ENCODE data around the gene COL11A2. TPM values are rescaled to one million over a fixed set of nuclear protein-coding genes. Genes with fewer than 3 reads are reported as not detected.

Gene COL11A2
- total and polyA plus RNA-seq, 2 of the 13 experiments (the other 11 are each of a cell fraction or from before 2014, with no cell fraction given): 0.55 TPM

DNA sequence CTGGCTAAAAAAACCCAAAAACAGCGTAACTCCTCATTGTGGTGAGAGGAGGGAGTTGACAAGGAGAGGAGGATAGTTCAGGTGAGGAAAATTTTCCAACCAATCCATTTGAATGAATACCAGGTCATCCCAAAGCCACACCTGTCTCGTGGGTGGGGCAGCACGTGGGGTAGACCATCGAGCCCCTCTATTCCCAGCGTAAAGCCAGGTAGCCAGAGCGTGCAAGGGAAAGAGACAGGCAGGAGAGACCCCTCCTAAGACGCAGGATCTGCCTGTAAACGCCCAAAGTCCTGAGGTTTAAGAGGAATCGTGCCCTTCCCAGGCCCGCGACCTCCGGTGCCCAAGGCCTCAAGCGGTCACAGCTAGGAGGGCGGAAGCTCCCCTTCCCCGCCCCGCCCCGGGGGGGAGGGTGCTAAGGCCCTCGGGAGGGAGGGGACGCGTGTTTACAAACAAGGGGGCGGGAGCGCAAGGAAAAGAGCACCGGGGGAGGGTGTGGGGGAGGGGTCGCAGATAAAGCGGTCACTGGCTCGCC, 7.5 kb upstream of the COL11A2 start (continued):
- TF ChIP-seq, protein P1, sequence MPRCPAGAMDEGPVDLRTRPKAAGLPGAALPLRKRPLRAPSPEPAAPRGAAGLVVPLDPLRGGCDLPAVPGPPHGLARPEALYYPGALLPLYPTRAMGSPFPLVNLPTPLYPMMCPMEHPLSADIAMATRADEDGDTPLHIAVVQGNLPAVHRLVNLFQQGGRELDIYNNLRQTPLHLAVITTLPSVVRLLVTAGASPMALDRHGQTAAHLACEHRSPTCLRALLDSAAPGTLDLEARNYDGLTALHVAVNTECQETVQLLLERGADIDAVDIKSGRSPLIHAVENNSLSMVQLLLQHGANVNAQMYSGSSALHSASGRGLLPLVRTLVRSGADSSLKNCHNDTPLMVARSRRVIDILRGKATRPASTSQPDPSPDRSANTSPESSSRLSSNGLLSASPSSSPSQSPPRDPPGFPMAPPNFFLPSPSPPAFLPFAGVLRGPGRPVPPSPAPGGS (CRISPR knock-in tag; IDR thresholded peaks at IDR 0.05): no peak
- TF ChIP-seq, protein P2, sequence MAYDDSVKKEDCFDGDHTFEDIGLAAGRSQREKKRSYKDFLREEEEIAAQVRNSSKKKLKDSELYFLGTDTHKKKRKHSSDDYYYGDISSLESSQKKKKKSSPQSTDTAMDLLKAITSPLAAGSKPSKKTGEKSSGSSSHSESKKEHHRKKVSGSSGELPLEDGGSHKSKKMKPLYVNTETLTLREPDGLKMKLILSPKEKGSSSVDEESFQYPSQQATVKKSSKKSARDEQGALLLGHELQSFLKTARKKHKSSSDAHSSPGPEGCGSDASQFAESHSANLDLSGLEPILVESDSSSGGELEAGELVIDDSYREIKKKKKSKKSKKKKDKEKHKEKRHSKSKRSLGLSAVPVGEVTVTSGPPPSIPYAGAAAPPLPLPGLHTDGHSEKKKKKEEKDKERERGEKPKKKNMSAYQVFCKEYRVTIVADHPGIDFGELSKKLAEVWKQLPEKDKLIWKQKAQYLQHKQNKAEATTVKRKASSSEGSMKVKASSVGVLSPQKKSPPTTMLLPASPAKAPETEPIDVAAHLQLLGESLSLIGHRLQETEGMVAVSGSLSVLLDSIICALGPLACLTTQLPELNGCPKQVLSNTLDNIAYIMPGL (CRISPR knock-in tag; IDR thresholded peaks at IDR 0.05; ENCODE audit: borderline replicate concordance in 1 of 2, low read depth in 1 of 2): no peak; a peak in 1 of 4 replicates
- TF ChIP-seq ZNF17 (CRISPR knock-in tag; IDR thresholded peaks at IDR 0.05): no peak
- TF ChIP-seq, protein P3, sequence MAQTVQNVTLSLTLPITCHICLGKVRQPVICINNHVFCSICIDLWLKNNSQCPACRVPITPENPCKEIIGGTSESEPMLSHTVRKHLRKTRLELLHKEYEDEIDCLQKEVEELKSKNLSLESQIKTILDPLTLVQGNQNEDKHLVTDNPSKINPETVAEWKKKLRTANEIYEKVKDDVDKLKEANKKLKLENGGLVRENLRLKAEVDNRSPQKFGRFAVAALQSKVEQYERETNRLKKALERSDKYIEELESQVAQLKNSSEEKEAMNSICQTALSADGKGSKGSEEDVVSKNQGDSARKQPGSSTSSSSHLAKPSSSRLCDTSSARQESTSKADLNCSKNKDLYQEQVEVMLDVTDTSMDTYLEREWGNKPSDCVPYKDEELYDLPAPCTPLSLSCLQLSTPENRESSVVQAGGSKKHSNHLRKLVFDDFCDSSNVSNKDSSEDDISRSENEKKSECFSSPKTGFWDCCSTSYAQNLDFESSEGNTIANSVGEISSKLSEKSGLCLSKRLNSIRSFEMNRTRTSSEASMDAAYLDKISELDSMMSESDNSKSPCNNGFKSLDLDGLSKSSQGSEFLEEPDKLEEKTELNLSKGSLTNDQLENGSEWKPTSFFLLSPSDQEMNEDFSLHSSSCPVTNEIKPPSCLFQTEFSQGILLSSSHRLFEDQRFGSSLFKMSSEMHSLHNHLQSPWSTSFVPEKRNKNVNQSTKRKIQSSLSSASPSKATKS (CRISPR knock-in tag; IDR thresholded peaks at IDR 0.05): no peak
- TF ChIP-seq ELF1 (CRISPR knock-in tag; IDR thresholded peaks at IDR 0.05): peak; percentile 72
- TF ChIP-seq, protein P4, sequence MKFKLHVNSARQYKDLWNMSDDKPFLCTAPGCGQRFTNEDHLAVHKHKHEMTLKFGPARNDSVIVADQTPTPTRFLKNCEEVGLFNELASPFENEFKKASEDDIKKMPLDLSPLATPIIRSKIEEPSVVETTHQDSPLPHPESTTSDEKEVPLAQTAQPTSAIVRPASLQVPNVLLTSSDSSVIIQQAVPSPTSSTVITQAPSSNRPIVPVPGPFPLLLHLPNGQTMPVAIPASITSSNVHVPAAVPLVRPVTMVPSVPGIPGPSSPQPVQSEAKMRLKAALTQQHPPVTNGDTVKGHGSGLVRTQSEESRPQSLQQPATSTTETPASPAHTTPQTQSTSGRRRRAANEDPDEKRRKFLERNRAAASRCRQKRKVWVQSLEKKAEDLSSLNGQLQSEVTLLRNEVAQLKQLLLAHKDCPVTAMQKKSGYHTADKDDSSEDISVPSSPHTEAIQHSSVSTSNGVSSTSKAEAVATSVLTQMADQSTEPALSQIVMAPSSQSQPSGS (CRISPR knock-in tag; IDR thresholded peaks at IDR 0.05): no peak
- 0 out of 2 replicates have a peak, but pooled peaks have one; percentile 17 for TF ChIP-seq KLF9 (CRISPR knock-in tag; IDR thresholded peaks at IDR 0.05; ENCODE audit: low read depth)
- no peak for TF ChIP-seq FIP1L1 (IDR thresholded peaks at IDR 0.05; ENCODE audit: borderline replicate concordance, insufficient read depth, low read depth, low read length)
- TF ChIP-seq ZNF605 (CRISPR knock-in tag; IDR thresholded peaks at IDR 0.05): no peak
- TF ChIP-seq NRL (CRISPR knock-in tag; IDR thresholded peaks at IDR 0.05; ENCODE audit: borderline replicate concordance): no peak
- TF ChIP-seq, protein P5, sequence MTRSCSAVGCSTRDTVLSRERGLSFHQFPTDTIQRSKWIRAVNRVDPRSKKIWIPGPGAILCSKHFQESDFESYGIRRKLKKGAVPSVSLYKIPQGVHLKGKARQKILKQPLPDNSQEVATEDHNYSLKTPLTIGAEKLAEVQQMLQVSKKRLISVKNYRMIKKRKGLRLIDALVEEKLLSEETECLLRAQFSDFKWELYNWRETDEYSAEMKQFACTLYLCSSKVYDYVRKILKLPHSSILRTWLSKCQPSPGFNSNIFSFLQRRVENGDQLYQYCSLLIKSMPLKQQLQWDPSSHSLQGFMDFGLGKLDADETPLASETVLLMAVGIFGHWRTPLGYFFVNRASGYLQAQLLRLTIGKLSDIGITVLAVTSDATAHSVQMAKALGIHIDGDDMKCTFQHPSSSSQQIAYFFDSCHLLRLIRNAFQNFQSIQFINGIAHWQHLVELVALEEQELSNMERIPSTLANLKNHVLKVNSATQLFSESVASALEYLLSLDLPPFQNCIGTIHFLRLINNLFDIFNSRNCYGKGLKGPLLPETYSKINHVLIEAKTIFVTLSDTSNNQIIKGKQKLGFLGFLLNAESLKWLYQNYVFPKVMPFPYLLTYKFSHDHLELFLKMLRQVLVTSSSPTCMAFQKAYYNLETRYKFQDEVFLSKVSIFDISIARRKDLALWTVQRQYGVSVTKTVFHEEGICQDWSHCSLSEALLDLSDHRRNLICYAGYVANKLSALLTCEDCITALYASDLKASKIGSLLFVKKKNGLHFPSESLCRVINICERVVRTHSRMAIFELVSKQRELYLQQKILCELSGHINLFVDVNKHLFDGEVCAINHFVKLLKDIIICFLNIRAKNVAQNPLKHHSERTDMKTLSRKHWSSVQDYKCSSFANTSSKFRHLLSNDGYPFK (CRISPR knock-in tag; IDR thresholded peaks at IDR 0.05; ENCODE audit: borderline replicate concordance): no peak
- TF ChIP-seq SNAPC2 (CRISPR knock-in tag; IDR thresholded peaks at IDR 0.05): no peak
- peak; percentile 86 for TF ChIP-seq ETV5 (CRISPR knock-in tag; IDR thresholded peaks at IDR 0.05; ENCODE audit: borderline replicate concordance)
- TF ChIP-seq, protein P6, sequence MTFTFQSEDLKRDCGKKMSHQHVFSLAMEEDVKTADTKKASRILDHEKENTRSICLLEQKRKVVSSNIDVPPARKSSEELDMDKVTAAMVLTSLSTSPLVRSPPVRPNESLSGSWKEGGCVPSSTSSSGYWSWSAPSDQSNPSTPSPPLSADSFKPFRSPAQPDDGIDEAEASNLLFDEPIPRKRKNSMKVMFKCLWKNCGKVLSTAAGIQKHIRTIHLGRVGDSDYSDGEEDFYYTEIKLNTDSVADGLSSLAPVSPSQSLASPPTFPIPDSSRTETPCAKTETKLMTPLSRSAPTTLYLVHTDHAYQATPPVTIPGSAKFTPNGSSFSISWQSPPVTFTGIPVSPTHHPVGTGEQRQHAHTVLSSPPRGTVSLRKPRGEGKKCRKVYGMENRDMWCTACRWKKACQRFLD (CRISPR knock-in tag; IDR thresholded peaks at IDR 0.05; ENCODE audit: borderline replicate concordance): no peak
- no peak for TF ChIP-seq ZNF12 (CRISPR knock-in tag; IDR thresholded peaks at IDR 0.05)
- TF ChIP-seq ZNF772 (CRISPR knock-in tag; IDR thresholded peaks at IDR 0.05): peak; percentile 51; the same call in 1 of the 2 replicates
- TF ChIP-seq GATAD1 (CRISPR knock-in tag; IDR thresholded peaks at IDR 0.05): no peak
- TF ChIP-seq ELF3 (CRISPR knock-in tag; IDR thresholded peaks at IDR 0.05): peak; percentile 77
- no peak for TF ChIP-seq ZKSCAN1 (IDR thresholded peaks at IDR 0.05; ENCODE audit: low read length)
